Activated T-cell treated with anti-CD3 and anti-CD28 coated beads, Interleukin-2, amount 50 U/mL, for 72 hours (primary cell): ENCODE results near the gene TBL1X. TPM values are rescaled to one million over a fixed set of nuclear protein-coding genes. Genes with fewer than 3 reads are reported as not detected.

ENCODE experiments used
- ATAC-seq, 2 donors: fragments of 150-1000 bp; cut with Tn5 transposase; replicated peaks in 1 of 2; 2 replicates each; pipeline ENCODE4 v1.10.0; 2021; ENCODE audit warnings: moderate library complexity in 2 of 2, mild to moderate bottlenecking in 1 of 2
- DNase-seq, 2 donors: peaks; one replicate each; pipeline ENCODE4 v3.0.0; 2021 to 2022; ENCODE audit warnings: mixed read lengths in 1 of 2
- H3K27ac Mint-ChIP-seq: one replicate; pipeline ENCODE4 v1.8.0; 2022; ENCODE audit warnings: mild to moderate bottlenecking, moderate library complexity, mixed read lengths
- H3K27me3 Mint-ChIP-seq: one replicate; pipeline ENCODE4 v1.8.0; 2022; ENCODE audit warnings: low read depth, mixed read lengths
- H3K36me3 Mint-ChIP-seq, 2 donors: one replicate each; pipeline ENCODE4 v1.8.0; 2022; ENCODE audit warnings: mixed read lengths in 2 of 2, mild to moderate bottlenecking in 1 of 2; ENCODE audit not compliant: insufficient read depth in 2 of 2
- H3K4me1 Mint-ChIP-seq: one replicate; pipeline ENCODE4 v1.8.0; 2022; ENCODE audit warnings: low read depth, mixed read lengths
- H3K4me3 Mint-ChIP-seq, 2 donors: one replicate each; pipeline ENCODE4 v1.8.0; 2022; ENCODE audit warnings: mild to moderate bottlenecking in 2 of 2, mixed read lengths in 2 of 2, moderate library complexity in 2 of 2
- H3K9me3 Mint-ChIP-seq, 2 donors: one replicate each; pipeline ENCODE4 v1.8.0; 2022; ENCODE audit warnings: mixed read lengths in 2 of 2
- total RNA-seq, 2 donors: library from RNA; stranded (reverse); gene quantifications; one replicate each; pipeline ENCODE4 v1.2.3, GENCODE V29; 2022

The TBL1X gene
- total RNA-seq, 2 donors from 2014 or later: 52.8 to 55.1 TPM

DNA sequence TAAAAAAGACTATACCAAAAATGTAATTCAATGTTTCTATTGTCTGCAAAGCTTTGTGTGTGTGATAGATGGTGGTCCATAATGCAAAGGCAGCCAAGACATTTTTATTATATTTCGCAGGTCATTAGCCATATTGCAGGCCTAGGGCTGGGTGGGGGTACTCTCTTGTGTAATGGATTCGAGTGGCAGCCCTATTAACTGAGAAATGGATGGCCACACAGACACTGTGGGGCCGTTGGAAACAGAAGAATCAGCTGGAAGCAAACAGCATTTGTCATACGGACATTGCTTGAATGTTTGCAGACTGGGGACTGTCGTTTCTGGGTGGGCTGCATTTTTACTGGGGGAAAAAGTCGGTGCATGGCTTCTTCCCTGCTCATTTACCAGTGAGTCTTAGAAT is 199.4 kb downstream of the TBL1X start:
- ATAC-seq: no peak
- Mint-ChIP-seq H3K9me3 (no peaks in the 10 kb centered on the region), H3K27me3 (no peaks in the 10 kb centered on the region), H3K27ac (no peak overlapping the region), H3K4me1 (no peaks in the 10 kb centered on the region), H3K36me3 (peaks cover 0 to 3% of the 10 kb centered on the region in 2 donors), H3K4me3 (no peak overlapping the region)
- DNase-seq: no peak

DNA sequence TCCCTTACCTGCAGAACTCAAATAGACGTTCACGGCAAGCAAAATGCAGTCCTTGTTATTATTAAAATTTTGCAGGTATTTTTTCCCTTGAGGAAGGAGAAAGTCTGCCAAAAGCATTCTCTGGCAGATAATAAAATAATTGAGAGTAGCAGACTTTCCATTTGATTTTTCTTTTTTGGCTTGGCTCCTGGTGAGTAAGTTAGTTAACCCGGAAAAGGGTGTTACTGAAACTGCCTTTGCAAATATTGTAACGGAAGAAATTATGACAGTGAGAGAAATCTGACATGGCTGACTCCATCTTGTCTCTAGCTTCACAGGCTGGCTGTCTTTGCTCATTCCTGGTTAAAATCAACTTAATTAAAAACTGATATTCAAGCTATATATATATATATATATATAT is 200.3 kb downstream of the TBL1X start:
- no peak for DNase-seq
- H3K4me1 Mint-ChIP-seq: no peaks in the 10 kb centered on the region
- peaks cover 0 to 3% of the 10 kb centered on the region in 2 donors for H3K36me3 Mint-ChIP-seq
- no peaks in the 10 kb centered on the region for H3K9me3 Mint-ChIP-seq
- H3K27me3 Mint-ChIP-seq: no peaks in the 10 kb centered on the region
- peak overlapping the region; percentile 38 for H3K27ac Mint-ChIP-seq
- H3K4me3 Mint-ChIP-seq: no peak overlapping the region
- ATAC-seq: no peak

- H3K9me3 Mint-ChIP-seq: no peaks in the 10 kb centered on the region
- no peaks in the 10 kb centered on the region for H3K27me3 Mint-ChIP-seq
- no peak overlapping the region for H3K4me3 Mint-ChIP-seq
- H3K36me3 Mint-ChIP-seq: peaks cover 4% of the 10 kb centered on the region in 2 donors
- ATAC-seq (no peak), DNase-seq (no peak)
- H3K4me1 Mint-ChIP-seq: no peaks in the 10 kb centered on the region
- no peak overlapping the region for H3K27ac Mint-ChIP-seq
These were observed 203.7 kb downstream of the TBL1X start for GRCh38 chrX:9668537-9668936.

DNA sequence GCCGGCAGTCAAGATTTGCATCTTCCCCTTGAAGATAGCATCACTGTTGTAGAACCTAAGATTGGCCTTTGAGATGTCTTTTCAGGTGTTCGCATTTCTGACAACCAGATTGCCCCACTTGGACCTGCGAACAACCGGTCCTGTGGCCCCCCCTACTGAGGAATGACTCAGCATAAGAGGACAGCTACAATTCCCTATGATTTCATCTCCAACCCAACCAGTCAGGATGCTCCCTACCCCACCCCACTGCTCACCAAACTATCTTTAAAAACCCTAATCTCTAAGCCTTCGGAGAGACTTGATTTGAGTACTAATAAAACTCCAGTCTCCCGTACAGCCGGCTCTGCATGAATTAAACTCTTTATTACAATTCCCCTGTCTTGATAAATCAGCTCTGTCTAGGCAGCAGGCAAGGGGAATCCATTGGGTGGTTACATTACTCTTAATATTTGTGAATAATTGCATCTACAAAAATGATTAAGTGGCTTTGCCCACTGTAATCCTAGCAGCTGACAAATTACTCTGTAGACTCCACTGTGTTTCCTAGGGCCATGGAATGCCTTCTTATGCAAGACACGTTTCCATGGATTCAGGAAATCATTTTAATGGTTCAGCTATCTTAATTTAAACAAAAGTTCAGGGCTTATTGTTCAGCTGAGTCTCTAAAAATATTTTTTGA is 205.4 kb downstream of the TBL1X start:
- no peak overlapping the region for H3K27ac Mint-ChIP-seq
- H3K27me3 Mint-ChIP-seq: no peaks in the 10 kb centered on the region

DNA sequence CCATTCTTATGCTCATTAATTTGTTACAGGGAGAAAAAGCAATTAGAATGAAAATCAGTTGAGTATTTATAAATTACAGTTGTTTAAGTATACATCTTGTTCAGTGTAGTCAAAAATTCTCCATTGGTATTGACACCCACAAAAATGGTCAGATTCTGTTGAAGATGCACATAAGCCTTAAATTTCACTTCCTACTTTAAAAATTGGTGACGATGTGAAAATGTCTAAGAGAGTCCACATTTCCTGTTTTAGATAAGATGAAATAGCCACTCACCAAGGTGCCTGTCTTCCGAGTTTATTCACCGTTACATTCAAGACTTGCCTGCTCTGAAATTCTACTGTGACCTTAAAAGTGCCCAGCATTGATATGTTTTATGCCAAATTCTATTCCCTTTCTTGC is 207.1 kb downstream of the TBL1X start:
- no peak for ATAC-seq
- peaks cover 14 to 15% of the 10 kb centered on the region in 2 donors for H3K36me3 Mint-ChIP-seq
- peaks cover 3% of the 10 kb centered on the region for H3K4me1 Mint-ChIP-seq
- peaks cover 2 to 3% of the 10 kb centered on the region in 2 donors for H3K9me3 Mint-ChIP-seq
- H3K27me3 Mint-ChIP-seq: no peaks in the 10 kb centered on the region
- H3K4me3 Mint-ChIP-seq: no peak overlapping the region
- DNase-seq: no peak
- H3K27ac Mint-ChIP-seq: no peak overlapping the region

More for the DNA sequence above, 205.4 kb downstream of the TBL1X start:
- DNase-seq (no peak), ATAC-seq (no peak)
- peaks cover 6 to 7% of the 10 kb centered on the region in 2 donors for H3K36me3 Mint-ChIP-seq
- H3K9me3 Mint-ChIP-seq: peaks cover 0 to 2% of the 10 kb centered on the region in 2 donors
- no peaks in the 10 kb centered on the region for H3K4me1 Mint-ChIP-seq
- H3K4me3 Mint-ChIP-seq: no peak overlapping the region

GRCh38 chrX:9676306-9676705 is 211.4 kb downstream of the TBL1X start:
- Mint-ChIP-seq H3K27me3 (no peaks in the 10 kb centered on the region), H3K4me3 (no peak overlapping the region), H3K36me3 (peaks cover 20 to 21% of the 10 kb centered on the region in 2 donors), H3K27ac (no peak overlapping the region), H3K9me3 (peaks cover 2 to 3% of the 10 kb centered on the region in 2 donors), H3K4me1 (peaks cover 18% of the 10 kb centered on the region)
- DNase-seq (no peak), ATAC-seq (no peak)

GRCh38 chrX:9676738-9677097 is 211.9 kb downstream of the TBL1X start:
- H3K27me3 Mint-ChIP-seq: no peaks in the 10 kb centered on the region
- peaks cover 18% of the 10 kb centered on the region for H3K4me1 Mint-ChIP-seq
- no peak overlapping the region for H3K4me3 Mint-ChIP-seq
- peak overlapping the region; percentile 25 for H3K27ac Mint-ChIP-seq
- no peak for DNase-seq
- H3K36me3 Mint-ChIP-seq: peaks cover 20 to 21% of the 10 kb centered on the region in 2 donors
- ATAC-seq: no peak
- peaks cover 2 to 3% of the 10 kb centered on the region in 2 donors for H3K9me3 Mint-ChIP-seq

GRCh38 chrX:9677098-9677739 is 212.4 kb downstream of the TBL1X start:
- peak overlapping the region; percentile 79 for H3K27ac Mint-ChIP-seq
- DNase-seq (peak; percentile 39 to 56), ATAC-seq (peak; percentile 95 to 96)
- peaks cover 19 to 21% of the 10 kb centered on the region in 2 donors for H3K36me3 Mint-ChIP-seq
- no peaks in the 10 kb centered on the region for H3K27me3 Mint-ChIP-seq
- H3K9me3 Mint-ChIP-seq: peaks cover 2 to 3% of the 10 kb centered on the region in 2 donors
- peaks cover 18% of the 10 kb centered on the region for H3K4me1 Mint-ChIP-seq
- peak overlapping the region; percentile 28 to 79 for H3K4me3 Mint-ChIP-seq

GRCh38 chrX:9678215-9678965 is 213.5 kb downstream of the TBL1X start:
- peaks cover 16 to 19% of the 10 kb centered on the region in 2 donors for H3K36me3 Mint-ChIP-seq
- DNase-seq (no peak), ATAC-seq (no peak)
- peak overlapping the region in 1 of 2 donors; percentile 79 for H3K4me3 Mint-ChIP-seq
- H3K4me1 Mint-ChIP-seq: peaks cover 18% of the 10 kb centered on the region
- H3K27ac Mint-ChIP-seq: peak overlapping the region; percentile 79
- H3K9me3 Mint-ChIP-seq: peaks cover 2 to 3% of the 10 kb centered on the region in 2 donors
- no peaks in the 10 kb centered on the region for H3K27me3 Mint-ChIP-seq

- H3K9me3 Mint-ChIP-seq: peaks cover 0 to 3% of the 10 kb centered on the region in 2 donors
- peaks cover 18% of the 10 kb centered on the region for H3K4me1 Mint-ChIP-seq
- no peak for DNase-seq
- H3K36me3 Mint-ChIP-seq: peaks cover 11 to 19% of the 10 kb centered on the region in 2 donors
- no peaks in the 10 kb centered on the region for H3K27me3 Mint-ChIP-seq
- H3K27ac Mint-ChIP-seq: no peak overlapping the region
- ATAC-seq: no peak
- H3K4me3 Mint-ChIP-seq: no peak overlapping the region
These were observed 216.2 kb downstream of the TBL1X start for GRCh38 chrX:9681011-9681410.

DNA sequence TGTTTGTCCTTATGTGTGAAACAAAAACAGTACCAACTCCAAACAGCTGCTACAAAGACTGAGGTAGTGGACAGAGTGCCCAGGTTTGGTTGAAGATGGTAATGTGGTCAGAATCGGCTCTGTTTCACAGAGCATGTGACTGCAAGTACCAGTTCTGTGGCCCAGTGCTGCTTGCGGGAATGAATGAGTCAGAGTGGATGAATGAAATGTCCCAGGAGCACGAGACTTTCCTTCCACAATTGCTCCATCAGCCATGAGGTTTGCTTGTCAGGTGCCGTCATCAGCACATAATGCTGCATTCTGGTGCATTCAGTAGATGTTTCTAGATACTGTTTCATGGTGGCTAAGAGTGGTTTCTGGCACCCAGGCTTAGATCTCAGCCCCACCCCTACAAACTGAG is 216.6 kb downstream of the TBL1X start:
- ATAC-seq (no peak), DNase-seq (no peak)
- Mint-ChIP-seq H3K27me3 (no peaks in the 10 kb centered on the region), H3K4me3 (no peak overlapping the region), H3K27ac (no peak overlapping the region), H3K9me3 (peaks cover 0 to 3% of the 10 kb centered on the region in 2 donors), H3K36me3 (peaks cover 11 to 19% of the 10 kb centered on the region in 2 donors), H3K4me1 (peaks cover 18% of the 10 kb centered on the region)

GRCh38 chrX:9682456-9682855 is 217.6 kb downstream of the TBL1X start:
- peaks cover 10% of the 10 kb centered on the region for H3K4me1 Mint-ChIP-seq
- no peak overlapping the region for H3K4me3 Mint-ChIP-seq
- no peaks in the 10 kb centered on the region for H3K27me3 Mint-ChIP-seq
- H3K27ac Mint-ChIP-seq: no peak overlapping the region
- no peak for DNase-seq
- H3K36me3 Mint-ChIP-seq: peaks cover 2 to 11% of the 10 kb centered on the region in 2 donors
- ATAC-seq: no peak
- H3K9me3 Mint-ChIP-seq: no peaks in the 10 kb centered on the region

DNA sequence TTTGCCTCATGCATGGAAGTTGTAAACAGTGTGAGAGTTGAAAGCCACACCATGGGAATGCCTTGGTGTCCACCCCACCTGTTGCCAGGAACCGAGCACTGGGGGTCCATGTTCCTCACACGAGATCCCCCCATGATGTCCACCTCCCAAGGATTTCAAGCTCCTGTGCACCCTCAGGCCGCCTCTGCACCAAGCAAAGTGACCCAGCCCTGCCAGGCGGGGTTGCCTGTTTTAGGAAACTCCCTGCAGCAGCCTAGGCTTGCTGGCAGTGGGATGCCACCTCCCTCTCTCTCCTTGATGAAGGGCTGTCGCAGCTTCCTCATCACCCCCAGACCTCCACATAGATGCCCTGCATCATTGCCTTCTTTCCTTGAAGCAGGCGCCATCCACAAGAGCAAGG is 218.0 kb downstream of the TBL1X start:
- peaks cover 6% of the 10 kb centered on the region for H3K4me1 Mint-ChIP-seq
- ATAC-seq (no peak), DNase-seq (no peak)
- H3K27me3 Mint-ChIP-seq: no peaks in the 10 kb centered on the region
- no peak overlapping the region for H3K4me3 Mint-ChIP-seq
- peaks cover 2 to 9% of the 10 kb centered on the region in 2 donors for H3K36me3 Mint-ChIP-seq
- H3K27ac Mint-ChIP-seq: no peak overlapping the region
- no peaks in the 10 kb centered on the region for H3K9me3 Mint-ChIP-seq
